Tibial artery (tissue), 4 donors: ENCODE results near the gene TMCC2.

Experiments
- DNase-seq, 2 donors: peaks; one replicate each; pipeline ENCODE4 v3.0.0-alpha.2; 2019
- H3K27ac ChIP-seq, 2 donors: fragments of 200-600 bp; sonication (generic) in 1 of 2; 1 replicate in 1 of 2; 2 replicates in 1 of 2; pipeline ENCODE4 v1.5.1; 2018 to 2019; ENCODE audit warnings: mild to moderate bottlenecking in 1 of 2
- H3K27me3 ChIP-seq, 2 donors: fragments of 200-600 bp; sonication (generic) in 1 of 2; one replicate each; pipeline versions ENCODE4 v1.5.1 to v1.6.0; 2016 to 2019
- H3K36me3 ChIP-seq, 3 donors: fragments of 200-600 bp; sonication (generic) in 2 of 3; one replicate each; pipeline ENCODE4 v1.5.1; 2016 to 2019; ENCODE audit warnings: mild to moderate bottlenecking in 2 of 3
- H3K4me1 ChIP-seq, 4 donors: fragments of 200-600 bp; sonication (generic) in 2 of 4; 1 replicate in 3 of 4; 2 replicates in 1 of 4; pipeline ENCODE4 v1.5.1; 2016 to 2019
- H3K4me3 ChIP-seq, 2 donors: fragments of 200-600 bp; sonication (generic) in 1 of 2; 1 replicate in 1 of 2; 2 replicates in 1 of 2; pipeline ENCODE4 v1.5.1; 2018 to 2019; ENCODE audit warnings: mild to moderate bottlenecking in 2 of 2
- H3K9me3 ChIP-seq, 3 donors: fragments of 200-600 bp; sonication (generic) in 1 of 3; one replicate each; pipeline ENCODE4 v1.5.1; 2016 to 2019
- intact Hi-C: fragments of 100-400 bp; cut with DNase I; formaldehyde crosslinking; loops from one replicate; pipeline ENCODE4 v1.15.0; 2023; ENCODE audit warnings: low total_unique reads
- TF ChIP-seq, protein P1 (sequence below), 2 experiments: fragments of 200-600 bp in 1 of 2; fragments of 450-650 bp in 1 of 2; IDR thresholded peaks; one replicate each; pipeline ENCODE4 v1.5.1; 2017 to 2019; ENCODE audit warnings: antibody characterized with exemption in 2 of 2, mild to moderate bottlenecking in 1 of 2, moderate library complexity in 1 of 2

The TMCC2 gene

GRCh38 chr1:205191622-205192021 lies 36.1 kb upstream of the TMCC2 start:
- H3K27ac ChIP-seq, result no peak overlapping the region
- DNase-seq, result no peak
- intact Hi-C loops, result no loop called here
- H3K36me3 ChIP-seq, result peaks cover 5 to 9% (median 7%) of the 10 kb centered on the region in 3 donors
- H3K4me3 ChIP-seq, result no peak overlapping the region
- no peaks in the 10 kb centered on the region for H3K9me3 ChIP-seq
- TF ChIP-seq, protein P1, sequence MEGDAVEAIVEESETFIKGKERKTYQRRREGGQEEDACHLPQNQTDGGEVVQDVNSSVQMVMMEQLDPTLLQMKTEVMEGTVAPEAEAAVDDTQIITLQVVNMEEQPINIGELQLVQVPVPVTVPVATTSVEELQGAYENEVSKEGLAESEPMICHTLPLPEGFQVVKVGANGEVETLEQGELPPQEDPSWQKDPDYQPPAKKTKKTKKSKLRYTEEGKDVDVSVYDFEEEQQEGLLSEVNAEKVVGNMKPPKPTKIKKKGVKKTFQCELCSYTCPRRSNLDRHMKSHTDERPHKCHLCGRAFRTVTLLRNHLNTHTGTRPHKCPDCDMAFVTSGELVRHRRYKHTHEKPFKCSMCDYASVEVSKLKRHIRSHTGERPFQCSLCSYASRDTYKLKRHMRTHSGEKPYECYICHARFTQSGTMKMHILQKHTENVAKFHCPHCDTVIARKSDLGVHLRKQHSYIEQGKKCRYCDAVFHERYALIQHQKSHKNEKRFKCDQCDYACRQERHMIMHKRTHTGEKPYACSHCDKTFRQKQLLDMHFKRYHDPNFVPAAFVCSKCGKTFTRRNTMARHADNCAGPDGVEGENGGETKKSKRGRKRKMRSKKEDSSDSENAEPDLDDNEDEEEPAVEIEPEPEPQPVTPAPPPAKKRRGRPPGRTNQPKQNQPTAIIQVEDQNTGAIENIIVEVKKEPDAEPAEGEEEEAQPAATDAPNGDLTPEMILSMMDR (IDR thresholded peaks at IDR 0.05), result no peak
- no peaks in the 10 kb centered on the region for H3K27me3 ChIP-seq
- peaks cover 0 to 38% (median 12%) of the 10 kb centered on the region in 4 donors for H3K4me1 ChIP-seq

- no peaks in the 10 kb centered on the region for H3K27me3 ChIP-seq
- H3K4me3 ChIP-seq, result no peak overlapping the region
- H3K27ac ChIP-seq, result no peak overlapping the region
- intact Hi-C loops, result no loop called here
- H3K4me1 ChIP-seq, result peaks cover 0 to 38% (median 11%) of the 10 kb centered on the region in 4 donors
- peaks cover 2 to 4% (median 3%) of the 10 kb centered on the region in 3 donors for H3K36me3 ChIP-seq
- DNase-seq, result no peak
- TF ChIP-seq, protein P1 (IDR thresholded peaks at IDR 0.05), result no peak
- H3K9me3 ChIP-seq, result no peaks in the 10 kb centered on the region
Observed at GRCh38 chr1:205192287-205192686, 35.5 kb upstream of the TMCC2 start.

DNA sequence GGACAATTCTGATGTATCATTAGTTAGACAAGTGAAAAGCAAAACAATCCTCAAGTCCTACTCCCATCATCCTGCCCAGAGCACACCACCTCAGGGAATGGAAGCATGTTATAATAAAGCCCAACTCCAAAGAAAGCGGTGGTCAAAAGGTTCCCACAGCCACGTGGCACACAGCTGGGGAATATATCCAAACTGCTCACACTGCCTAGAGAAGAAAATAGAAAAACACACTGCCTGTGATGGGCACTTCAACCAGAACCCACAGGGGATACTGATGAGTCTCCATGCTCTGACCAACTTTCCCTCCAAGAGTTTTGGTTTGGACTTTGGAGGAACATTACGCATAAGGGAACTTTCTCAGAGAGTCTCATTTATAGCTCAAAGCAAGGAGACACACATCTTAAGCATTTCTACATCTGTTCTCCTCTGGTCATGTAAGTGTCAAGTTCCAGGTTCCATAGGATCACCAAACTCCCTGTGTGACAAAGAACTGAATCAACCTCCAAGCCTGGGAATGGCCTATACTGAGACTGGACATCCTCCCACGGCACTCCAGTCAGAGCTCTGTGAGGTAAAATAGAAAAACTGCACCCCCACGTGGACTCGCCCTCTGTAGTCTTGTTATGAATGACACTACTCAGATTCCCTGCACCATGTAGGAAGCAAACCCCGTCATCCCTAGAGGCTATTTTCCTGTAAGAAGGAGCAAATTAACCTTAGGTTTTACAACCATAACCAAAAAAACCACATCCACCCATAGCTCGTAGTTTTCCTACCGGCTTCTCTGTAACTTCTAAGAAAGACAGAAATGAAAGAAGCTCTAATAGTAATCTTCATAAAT lies 28.4 kb upstream of the TMCC2 start:
- intact Hi-C loops, result no loop called here
- TF ChIP-seq, protein P1 (IDR thresholded peaks at IDR 0.05), result no peak
- no peak for DNase-seq
- H3K4me3 ChIP-seq, result no peak overlapping the region
- H3K27ac ChIP-seq, result no peak overlapping the region
- H3K36me3 ChIP-seq, result no peaks in the 10 kb centered on the region
- H3K4me1 ChIP-seq, result peaks cover 0 to 16% (median 8%) of the 10 kb centered on the region in 4 donors
- no peaks in the 10 kb centered on the region for H3K27me3 ChIP-seq
- no peaks in the 10 kb centered on the region for H3K9me3 ChIP-seq

- H3K4me1 ChIP-seq, result peaks cover 0 to 21% (median 8%) of the 10 kb centered on the region in 4 donors
- TF ChIP-seq, protein P1 (IDR thresholded peaks at IDR 0.05), result no peak
- no peaks in the 10 kb centered on the region for H3K9me3 ChIP-seq
- no peaks in the 10 kb centered on the region for H3K27me3 ChIP-seq
- intact Hi-C loops, result no loop called here
- DNase-seq, result no peak
- no peak overlapping the region for H3K4me3 ChIP-seq
- no peak overlapping the region for H3K27ac ChIP-seq
- H3K36me3 ChIP-seq, result no peaks in the 10 kb centered on the region
Observed at GRCh38 chr1:205199931-205200299, 27.8 kb upstream of the TMCC2 start.

DNA sequence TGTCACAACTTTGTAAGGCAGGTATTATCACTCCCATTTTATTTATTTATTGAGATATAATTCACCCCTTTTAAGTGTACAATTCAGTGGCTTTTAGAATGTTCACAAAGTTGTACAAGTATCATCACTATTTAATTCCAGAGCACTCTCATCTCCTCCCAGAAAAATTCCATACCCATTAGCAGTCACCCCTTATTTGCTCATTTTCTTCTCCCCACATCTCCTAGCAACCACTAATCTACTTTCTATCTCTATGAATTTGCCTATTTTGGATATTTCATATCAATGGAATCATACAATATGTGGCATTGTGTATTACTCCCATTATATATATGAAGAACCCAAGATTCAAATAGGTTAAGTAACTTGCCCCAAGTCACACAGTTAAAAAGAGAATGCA lies 23.2 kb upstream of the TMCC2 start:
- Histone ChIP-seq H3K4me1 (peaks cover 0 to 23% (median 9%) of the 10 kb centered on the region in 4 donors), H3K36me3 (no peaks in the 10 kb centered on the region), H3K27ac (no peak overlapping the region), H3K4me3 (no peak overlapping the region), H3K9me3 (no peaks in the 10 kb centered on the region), H3K27me3 (no peaks in the 10 kb centered on the region)
- intact Hi-C loops, result no loop called here
- no peak for DNase-seq
- TF ChIP-seq, protein P1 (IDR thresholded peaks at IDR 0.05), result no peak
